NT2/D1 (cell line): ENCODE data around the gene EIF4E2.

Source experiments
- DNase-seq: peaks from one replicate; pipeline ENCODE4 v3.0.0-alpha.2; 2011; ENCODE audit warnings: low read depth, low spot score
- H3K27me3 ChIP-seq: 2 replicates; pipeline ENCODE4 v1.6.0; 2011; ENCODE audit warnings: mild to moderate bottlenecking; ENCODE audit not compliant: insufficient read length, insufficient read depth
- H3K36me3 ChIP-seq: 2 replicates; pipeline ENCODE4 v1.6.1; 2011; ENCODE audit warnings: mild to moderate bottlenecking, low read length, mixed read lengths; ENCODE audit not compliant: insufficient read depth, insufficient read length
- H3K4me1 ChIP-seq: 2 replicates; pipeline ENCODE4 v1.5.1; 2011; ENCODE audit not compliant: insufficient read depth, insufficient read length
- H3K4me3 ChIP-seq: 2 replicates; pipeline ENCODE4 v1.5.1; 2011; ENCODE audit warnings: low read depth; ENCODE audit not compliant: insufficient read length
- H3K9ac ChIP-seq: 2 replicates; pipeline ENCODE4 v1.6.0; 2011; ENCODE audit warnings: low read depth; ENCODE audit not compliant: insufficient read length
- H3K9me3 ChIP-seq: 2 replicates; pipeline ENCODE4 v1.5.1; 2011; ENCODE audit warnings: mild to moderate bottlenecking, low read length; ENCODE audit not compliant: insufficient read depth
- SUZ12 ChIP-seq: IDR thresholded peaks from 2 replicates; pipeline ENCODE4 v1.6.1; 2011; ENCODE audit not compliant: insufficient read length, insufficient read depth; ENCODE audit errors: extremely low read depth
- YY1 ChIP-seq: IDR thresholded peaks from 2 replicates; pipeline ENCODE4 v1.6.1; 2011; ENCODE audit not compliant: insufficient read length, insufficient read depth
- ZNF274 ChIP-seq: IDR thresholded peaks from 2 replicates; pipeline ENCODE4 v1.6.1; 2011; ENCODE audit warnings: mild to moderate bottlenecking, low read depth, low read length

Gene EIF4E2

DNA sequence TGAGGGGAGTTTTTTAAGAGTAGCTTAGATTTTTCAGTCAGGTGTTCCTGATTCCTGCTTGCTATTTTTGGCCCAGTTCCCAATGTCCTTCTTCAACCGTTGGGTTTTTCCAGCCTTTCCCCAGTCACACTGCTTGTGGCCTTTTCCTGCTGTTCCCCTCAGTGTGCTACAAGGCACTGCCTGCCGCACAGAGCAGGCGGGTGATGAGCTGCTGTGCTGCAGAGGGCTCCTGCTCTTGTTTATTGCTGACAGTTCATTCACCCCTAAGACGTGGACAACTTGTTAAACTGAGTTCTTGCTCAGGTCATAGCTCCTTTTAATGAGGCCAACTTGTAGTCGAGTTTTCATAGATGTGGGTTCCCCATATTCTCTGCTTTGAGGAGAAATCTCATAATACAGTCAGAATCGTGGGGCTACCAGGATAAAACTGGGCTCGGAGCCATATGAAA lies 20.6 kb downstream of the EIF4E2 start:
- Histone ChIP-seq H3K36me3 (peaks cover 90% of the 10 kb centered on the region), H3K9ac (no peak overlapping the region), H3K27me3 (no peaks in the 10 kb centered on the region), H3K9me3 (no peaks in the 10 kb centered on the region), H3K4me3 (no peak overlapping the region), H3K4me1 (peaks cover 5% of the 10 kb centered on the region)
- TF ChIP-seq YY1 (no peak), SUZ12 (no peak), ZNF274 (no peak)
- DNase-seq, result no peak

DNA sequence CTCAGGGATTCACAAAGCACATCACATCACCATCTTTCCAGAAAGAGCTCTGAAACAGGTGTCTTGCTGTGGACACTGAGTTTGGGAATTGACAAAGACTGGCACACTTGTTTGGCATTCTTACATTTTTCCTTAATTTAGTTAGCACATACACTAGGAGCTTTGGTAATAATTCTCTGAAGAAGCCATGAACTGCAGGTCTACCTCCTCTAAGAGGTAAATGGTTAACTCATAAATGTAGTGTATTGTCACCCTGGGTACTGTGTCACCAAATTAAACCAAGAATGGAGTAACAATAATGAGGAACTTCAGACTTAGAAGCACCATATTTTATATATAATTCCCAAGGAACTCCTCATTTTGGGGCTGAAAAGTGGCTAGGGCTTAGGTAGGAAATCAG lies 22.6 kb downstream of the EIF4E2 start:
- H3K9ac ChIP-seq, result no peak overlapping the region
- TF ChIP-seq ZNF274 (no peak), YY1 (no peak), SUZ12 (no peak)
- H3K4me1 ChIP-seq, result peaks cover 2% of the 10 kb centered on the region
- H3K9me3 ChIP-seq, result no peaks in the 10 kb centered on the region
- H3K36me3 ChIP-seq, result peaks cover 79% of the 10 kb centered on the region
- no peaks in the 10 kb centered on the region for H3K27me3 ChIP-seq
- DNase-seq, result no peak
- H3K4me3 ChIP-seq, result no peak overlapping the region

DNA sequence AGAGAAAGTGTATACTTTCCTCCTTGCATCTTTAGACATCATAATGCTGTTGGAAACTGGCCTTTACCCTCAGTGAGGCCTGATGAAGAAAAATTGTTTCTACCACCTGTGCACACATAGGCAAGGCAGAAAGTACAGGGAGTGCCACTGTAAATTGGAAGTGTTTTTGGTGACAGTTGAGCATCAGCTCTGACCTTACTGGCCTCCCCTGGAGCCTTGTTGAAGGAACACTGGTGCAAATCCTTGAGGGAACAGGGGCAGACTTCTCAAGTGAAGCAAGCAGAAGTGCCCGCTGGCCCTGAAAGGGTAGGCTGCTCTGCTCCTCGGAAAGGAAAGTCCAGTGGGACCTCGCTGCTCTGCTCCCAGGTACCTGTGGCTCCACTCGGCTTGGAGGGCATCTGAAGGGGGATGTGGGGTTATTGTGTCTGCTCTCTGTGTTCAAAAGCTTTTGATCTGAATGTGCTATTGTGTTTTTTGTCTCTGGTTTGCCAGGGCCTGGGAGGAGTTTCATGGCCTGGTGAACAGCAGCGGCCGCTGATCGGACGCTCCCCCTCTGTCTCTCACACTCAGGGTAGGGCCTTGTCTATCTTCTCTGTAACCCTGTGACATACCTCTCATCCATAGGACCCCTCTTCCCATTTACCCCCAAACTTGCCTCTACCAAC lies 23.4 kb downstream of the EIF4E2 start:
- Histone ChIP-seq H3K9me3 (no peaks in the 10 kb centered on the region), H3K27me3 (no peaks in the 10 kb centered on the region), H3K36me3 (peaks cover 70% of the 10 kb centered on the region), H3K4me3 (no peak overlapping the region), H3K4me1 (peaks cover under 1% of the 10 kb centered on the region), H3K9ac (no peak overlapping the region)
- no peak for DNase-seq
- no peak for TF ChIP-seq YY1
- no peak for TF ChIP-seq SUZ12
- TF ChIP-seq ZNF274, result no peak

DNA sequence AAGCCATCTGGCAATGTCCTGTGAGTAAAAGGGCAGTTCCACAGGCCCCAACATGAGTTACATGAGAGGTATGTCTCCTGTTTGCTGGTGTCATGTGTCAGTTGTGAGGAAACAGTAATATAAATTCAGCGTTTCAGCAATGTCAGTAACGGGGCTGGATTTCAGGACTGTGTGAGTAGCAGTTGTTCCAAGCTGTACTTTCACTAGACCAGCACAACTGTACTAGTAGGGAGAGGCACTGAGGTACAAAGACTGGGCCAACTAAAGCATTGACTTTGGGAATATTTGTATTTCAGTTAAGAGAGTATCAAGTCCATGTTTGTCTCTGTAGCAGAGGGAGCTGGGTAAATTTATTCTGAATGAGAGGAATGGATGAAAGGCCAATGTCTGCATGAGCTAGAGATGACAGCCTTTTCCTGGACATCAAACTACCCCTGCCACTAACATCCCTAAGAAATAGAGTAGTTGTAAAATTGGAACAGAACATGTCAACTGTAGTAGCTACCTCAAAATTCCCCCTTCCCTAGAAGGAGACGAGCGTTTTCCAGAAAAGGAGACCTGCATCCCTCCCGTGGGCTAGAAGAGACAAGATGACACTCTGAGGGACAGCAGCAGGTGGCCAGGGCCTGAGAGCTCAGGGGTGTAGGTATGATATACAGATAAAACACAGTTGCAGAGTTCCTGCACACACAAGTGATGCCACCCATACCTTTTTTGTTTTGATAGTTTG lies 24.4 kb downstream of the EIF4E2 start:
- no peak overlapping the region for H3K9ac ChIP-seq
- H3K9me3 ChIP-seq, result no peaks in the 10 kb centered on the region
- DNase-seq, result no peak
- H3K36me3 ChIP-seq, result peaks cover 67% of the 10 kb centered on the region
- no peak overlapping the region for H3K4me3 ChIP-seq
- no peaks in the 10 kb centered on the region for H3K27me3 ChIP-seq
- TF ChIP-seq ZNF274, result no peak
- no peak for TF ChIP-seq YY1
- no peak for TF ChIP-seq SUZ12
- no peaks in the 10 kb centered on the region for H3K4me1 ChIP-seq

DNA sequence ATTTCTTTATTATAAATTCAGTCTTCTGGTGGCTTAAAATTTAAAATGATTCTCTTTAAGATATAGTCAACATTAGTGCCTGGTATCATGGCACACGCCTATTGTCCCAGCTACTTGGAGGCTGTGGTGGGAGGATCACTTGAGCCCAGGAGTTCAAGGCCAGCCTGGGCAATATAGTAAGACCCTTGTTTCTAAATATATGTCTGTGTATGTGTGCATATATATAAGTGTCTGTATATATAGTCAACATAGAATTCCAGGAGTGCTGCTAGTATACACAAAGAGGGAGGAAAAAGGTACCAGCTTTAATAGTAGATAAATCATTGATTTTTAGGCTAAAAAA lies 24.9 kb downstream of the EIF4E2 start:
- H3K27me3 ChIP-seq, result no peaks in the 10 kb centered on the region
- H3K4me1 ChIP-seq, result no peaks in the 10 kb centered on the region
- DNase-seq, result no peak
- TF ChIP-seq SUZ12, result no peak
- TF ChIP-seq ZNF274, result no peak
- no peak for TF ChIP-seq YY1
- H3K9ac ChIP-seq, result no peak overlapping the region
- H3K36me3 ChIP-seq, result peaks cover 65% of the 10 kb centered on the region
- no peak overlapping the region for H3K4me3 ChIP-seq
- H3K9me3 ChIP-seq, result no peaks in the 10 kb centered on the region

DNA sequence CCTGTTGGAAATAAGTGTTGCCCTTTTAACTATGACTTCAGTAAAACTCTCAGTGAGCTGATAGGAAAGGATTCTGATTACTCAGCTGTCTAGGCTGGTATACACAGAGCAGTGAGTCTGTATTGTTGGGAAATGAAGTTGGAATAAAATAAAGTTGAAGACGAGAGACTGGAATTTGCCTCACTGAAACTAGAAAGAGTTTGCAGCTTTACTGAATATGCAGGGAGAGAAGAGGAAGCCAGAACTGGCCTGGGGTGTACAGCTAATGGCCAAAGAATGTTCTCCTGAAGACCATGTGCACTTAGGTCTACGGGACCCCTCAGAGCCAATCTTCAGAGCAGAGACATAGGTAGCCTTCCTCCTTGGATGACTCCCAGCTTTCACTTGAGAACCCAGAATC lies 26.5 kb downstream of the EIF4E2 start:
- H3K27me3 ChIP-seq, result no peaks in the 10 kb centered on the region
- H3K36me3 ChIP-seq, result peaks cover 65% of the 10 kb centered on the region
- no peaks in the 10 kb centered on the region for H3K9me3 ChIP-seq
- no peak overlapping the region for H3K9ac ChIP-seq
- no peaks in the 10 kb centered on the region for H3K4me1 ChIP-seq
- TF ChIP-seq ZNF274 (no peak), SUZ12 (no peak), YY1 (no peak)
- no peak overlapping the region for H3K4me3 ChIP-seq
- DNase-seq, result no peak

DNA sequence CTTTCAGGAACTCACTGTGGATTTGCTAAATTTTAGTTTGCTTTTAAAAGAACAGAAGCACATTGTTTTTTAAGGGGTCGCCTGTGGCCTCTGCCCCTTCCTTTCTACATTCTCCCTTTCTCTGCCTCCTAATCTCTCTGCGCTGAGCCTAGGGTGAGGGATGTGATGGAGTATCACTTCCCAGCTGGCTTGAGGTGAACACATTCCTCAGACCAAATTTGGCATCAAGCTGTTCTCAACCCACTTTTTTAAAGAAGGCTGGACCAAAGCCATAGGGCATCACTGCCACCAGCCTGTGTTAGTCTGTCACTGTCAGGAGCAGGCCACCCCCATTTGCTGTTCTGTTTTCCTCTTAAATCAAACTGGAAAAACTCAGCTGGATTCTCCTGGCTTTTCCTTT lies 27.4 kb downstream of the EIF4E2 start:
- H3K27me3 ChIP-seq, result no peaks in the 10 kb centered on the region
- H3K4me3 ChIP-seq, result no peak overlapping the region
- H3K36me3 ChIP-seq, result peaks cover 66% of the 10 kb centered on the region
- no peaks in the 10 kb centered on the region for H3K4me1 ChIP-seq
- no peak for DNase-seq
- H3K9me3 ChIP-seq, result no peaks in the 10 kb centered on the region
- H3K9ac ChIP-seq, result no peak overlapping the region
- TF ChIP-seq SUZ12, result no peak
- TF ChIP-seq ZNF274, result no peak
- no peak for TF ChIP-seq YY1
